Type B pancreatic cell (in vitro differentiated cells): ENCODE results near the gene ANKLE1. TPM values are rescaled to one million over a fixed set of nuclear protein-coding genes. Genes with fewer than 3 reads are reported as not detected.

ENCODE experiments used
- DNase-seq: peaks from one replicate; pipeline ENCODE4 v3.0.0; 2021; ENCODE audit warnings: mixed read lengths; ENCODE audit not compliant: unreplicated experiment; ENCODE audit errors: extremely low spot score
- H3K27ac Mint-ChIP-seq: 2 replicates; pipeline ENCODE4 v1.8.0; 2021; ENCODE audit warnings: mild to moderate bottlenecking, mixed read lengths
- H3K27me3 Mint-ChIP-seq: 2 replicates; pipeline ENCODE4 v1.8.0; 2021; ENCODE audit warnings: mixed read lengths
- H3K36me3 Mint-ChIP-seq: 2 replicates; pipeline ENCODE4 v1.8.0; 2021; ENCODE audit warnings: mixed read lengths
- H3K4me1 Mint-ChIP-seq: one replicate; pipeline ENCODE4 v1.8.0; 2021; ENCODE audit warnings: mixed read lengths; ENCODE audit not compliant: unreplicated experiment
- H3K4me3 Mint-ChIP-seq: 2 replicates; pipeline ENCODE4 v1.8.0; 2021; ENCODE audit warnings: mild to moderate bottlenecking, mixed read lengths
- H3K9me3 Mint-ChIP-seq: 2 replicates; pipeline ENCODE4 v1.8.0; 2021; ENCODE audit warnings: mixed read lengths
- CTCF ChIP-seq: fragments of 200-600 bp; sonication (generic); conservative IDR thresholded peaks from 2 replicates; pipeline ENCODE4 v1.5.0; 2021; ENCODE audit warnings: antibody characterized with exemption, mild to moderate bottlenecking
- total RNA-seq: library from RNA; stranded (reverse); gene quantifications from 2 replicates; pipeline ENCODE4 v1.2.1, GENCODE V29; 2021; ENCODE audit warnings: low replicate concordance

Gene ANKLE1
- total RNA-seq, 1 donor from 2014 or later = 5.9 TPM

- Mint-ChIP-seq H3K4me3 (peak overlapping the region; percentile 94), H3K36me3 (peaks cover 1% of the 10 kb centered on the region), H3K27me3 (no peaks in the 10 kb centered on the region), H3K27ac (peak overlapping the region; percentile 92), H3K4me1 (peaks cover 39% of the 10 kb centered on the region), H3K9me3 (no peaks in the 10 kb centered on the region)
- DNase-seq = no peak
- TF ChIP-seq CTCF = no peak
Observed at GRCh38 chr19:17243211-17243829, 38.4 kb upstream of the ANKLE1 start.

- H3K4me1 Mint-ChIP-seq = peaks cover 46% of the 10 kb centered on the region
- DNase-seq = no peak
- no peaks in the 10 kb centered on the region for H3K9me3 Mint-ChIP-seq
- peak overlapping the region; percentile 94 for H3K4me3 Mint-ChIP-seq
- H3K27me3 Mint-ChIP-seq = no peaks in the 10 kb centered on the region
- H3K36me3 Mint-ChIP-seq = no peaks in the 10 kb centered on the region
- no peak for TF ChIP-seq CTCF
- peak overlapping the region; percentile 92 for H3K27ac Mint-ChIP-seq
Observed at GRCh38 chr19:17243830-17244617, 37.7 kb upstream of the ANKLE1 start.

GRCh38 chr19:17244618-17245534, 36.8 kb upstream of the ANKLE1 start:
- DNase-seq = no peak
- TF ChIP-seq CTCF = no peak
- H3K36me3 Mint-ChIP-seq = no peaks in the 10 kb centered on the region
- peak overlapping the region; percentile 94 for H3K4me3 Mint-ChIP-seq
- peaks cover 46% of the 10 kb centered on the region for H3K4me1 Mint-ChIP-seq
- H3K27me3 Mint-ChIP-seq = no peaks in the 10 kb centered on the region
- no peaks in the 10 kb centered on the region for H3K9me3 Mint-ChIP-seq
- H3K27ac Mint-ChIP-seq = peak overlapping the region; percentile 92

GRCh38 chr19:17245535-17245984, 36.1 kb upstream of the ANKLE1 start, which contains the start of gene NR2F6:
TSS of gene NR2F6 (minus strand) at chr19:17245919. CDS start at chr19:17245220, 699 bp downstream.
- no peaks in the 10 kb centered on the region for H3K9me3 Mint-ChIP-seq
- peak within 1 kb of the TSS; percentile 94 for H3K4me3 Mint-ChIP-seq
- peak within 1 kb of the TSS; percentile 93 for H3K27ac Mint-ChIP-seq
- TF ChIP-seq CTCF = no peak
- H3K4me1 Mint-ChIP-seq = peaks cover 42% of the 10 kb centered on the region
- no peaks in the 10 kb centered on the region for H3K36me3 Mint-ChIP-seq
- H3K27me3 Mint-ChIP-seq = no peaks in the 10 kb centered on the region
- DNase-seq = no peak

GRCh38 chr19:17246681-17247425, 34.8 kb upstream of the ANKLE1 start:
- TF ChIP-seq CTCF = no peak
- Mint-ChIP-seq H3K36me3 (no peaks in the 10 kb centered on the region), H3K4me3 (peak overlapping the region; percentile 91), H3K4me1 (peaks cover 31% of the 10 kb centered on the region), H3K27ac (peak overlapping the region; percentile 93), H3K27me3 (no peaks in the 10 kb centered on the region), H3K9me3 (no peaks in the 10 kb centered on the region)
- DNase-seq = no peak
